Aorta (tissue), 5 donors: ENCODE data around the gene PSMC1. TPM values are rescaled to one million over a fixed set of nuclear protein-coding genes. Genes with fewer than 3 reads are reported as not detected.
"Not testable (repeated sequence)": the region's sequence is repeated elsewhere in the genome, so short reads cannot be mapped to it uniquely, and the experiment has no call there.

Experiments
- ATAC-seq: fragments of 200-7000 bp; cut with Tn5 transposase; one replicate; pipeline ENCODE4 v1.9.1; 2022; ENCODE audit warnings: moderate library complexity; ENCODE audit not compliant: low FRiP score
- DNase-seq, 2 donors: peaks; one replicate each; pipeline ENCODE4 v3.0.0-alpha.2; 2020
- H3K27ac ChIP-seq, 2 donors: one replicate each; pipeline ENCODE4 v1.5.1; 2013; ENCODE audit warnings: low read length in 2 of 2, mild to moderate bottlenecking in 2 of 2, moderate library complexity in 2 of 2, control low read depth in 1 of 2, inconsistent platforms in 1 of 2, low read depth in 1 of 2
- H3K27me3 ChIP-seq, 2 donors: one replicate each; pipeline ENCODE4 v1.6.1; 2013; ENCODE audit warnings: control low read depth in 1 of 2, low read length in 1 of 2, mild to moderate bottlenecking in 1 of 2, moderate library complexity in 1 of 2; ENCODE audit not compliant: insufficient read depth in 2 of 2, control insufficient read depth in 1 of 2
- H3K36me3 ChIP-seq, 2 donors: one replicate each; pipeline ENCODE4 v1.6.1; 2013; ENCODE audit warnings: control low read depth in 1 of 2, low read length in 1 of 2, mild to moderate bottlenecking in 1 of 2; ENCODE audit not compliant: insufficient read depth in 2 of 2, control insufficient read depth in 1 of 2
- H3K4me1 ChIP-seq, 2 donors: one replicate each; pipeline ENCODE4 v1.6.1; 2013; ENCODE audit warnings: low read length in 2 of 2, control low read depth in 1 of 2, mild to moderate bottlenecking in 1 of 2, moderate library complexity in 1 of 2; ENCODE audit not compliant: insufficient read depth in 2 of 2, control insufficient read depth in 1 of 2
- H3K4me3 ChIP-seq, 2 donors: one replicate each; pipeline ENCODE4 v1.5.1; 2013; ENCODE audit warnings: low read length in 2 of 2, control low read depth in 1 of 2, mild to moderate bottlenecking in 1 of 2
- H3K9me3 ChIP-seq: one replicate; pipeline ENCODE4 v1.6.1; 2013; ENCODE audit warnings: mild to moderate bottlenecking, low read length; ENCODE audit not compliant: control insufficient read depth
- WGBS, 2 donors: extraction: QIAGEN DNeasy Blood & Tissue Kit; methylation state at CpG; one replicate each; pipeline ENCODE4 v1.1.7; 2013; 5-methylcytosine and 5-hydroxymethylcytosine counted together
- intact Hi-C, 2 donors: fragments of 100-400 bp; cut with DNase I; formaldehyde crosslinking; loops; one replicate each; pipeline versions ENCODE4 v1.14.2 to v1.15.0; 2022
- long read RNA-seq, 2 donors: library from polyadenylated mRNA; unstranded; transcript quantifications; one replicate each; pipeline ENCODE4 v2.0.0, GENCODE V29; 2020 to 2021
- polyA plus RNA-seq, 2 donors: library from polyadenylated mRNA; stranded (reverse); fragments of 200-250 nt; gene quantifications; one replicate each; pipeline ENCODE4 v1.2.3, GENCODE V29; 2013
- total RNA-seq, 2 donors: library from RNA; stranded (reverse); fragmentation: NEBNext Ultra II Directional; extraction: Animal tissue kit (Norgen Biotek cat#: 25700); gene quantifications; one replicate each; pipeline ENCODE4 v1.2.1, GENCODE V29; 2021
- donor health status: healthy with polysubstance abuse.
- donor health status: Bipolar disorder and iron deficiency.
- donor health status: DM: no; HTN: no; CAD: no.
- donor health status: DM: no; HTN: no; CAD: no.
- donor health status: DM: yes; HTN: yes; CAD: no.

The PSMC1 gene
- total RNA-seq (10 to 100 TPM; 67.3 to 82.8 TPM), polyA plus RNA-seq (100 to 1,000 TPM; 173 to 184 TPM)
- long read RNA-seq, donor 1, full-length matches to known transcripts = 449 of 503 reads
- long read RNA-seq, donor 1, partial matches to known transcripts = 33 of 503 reads
- long read RNA-seq, donor 1, other reads (novel, unspliced or antisense) = 21 of 503 reads
- long read RNA-seq, donor 2, full-length matches to known transcripts = 20 of 29 reads
- long read RNA-seq, donor 2, partial matches to known transcripts = 2 of 29 reads
- long read RNA-seq, donor 2, other reads (novel, unspliced or antisense) = 7 of 29 reads

DNA sequence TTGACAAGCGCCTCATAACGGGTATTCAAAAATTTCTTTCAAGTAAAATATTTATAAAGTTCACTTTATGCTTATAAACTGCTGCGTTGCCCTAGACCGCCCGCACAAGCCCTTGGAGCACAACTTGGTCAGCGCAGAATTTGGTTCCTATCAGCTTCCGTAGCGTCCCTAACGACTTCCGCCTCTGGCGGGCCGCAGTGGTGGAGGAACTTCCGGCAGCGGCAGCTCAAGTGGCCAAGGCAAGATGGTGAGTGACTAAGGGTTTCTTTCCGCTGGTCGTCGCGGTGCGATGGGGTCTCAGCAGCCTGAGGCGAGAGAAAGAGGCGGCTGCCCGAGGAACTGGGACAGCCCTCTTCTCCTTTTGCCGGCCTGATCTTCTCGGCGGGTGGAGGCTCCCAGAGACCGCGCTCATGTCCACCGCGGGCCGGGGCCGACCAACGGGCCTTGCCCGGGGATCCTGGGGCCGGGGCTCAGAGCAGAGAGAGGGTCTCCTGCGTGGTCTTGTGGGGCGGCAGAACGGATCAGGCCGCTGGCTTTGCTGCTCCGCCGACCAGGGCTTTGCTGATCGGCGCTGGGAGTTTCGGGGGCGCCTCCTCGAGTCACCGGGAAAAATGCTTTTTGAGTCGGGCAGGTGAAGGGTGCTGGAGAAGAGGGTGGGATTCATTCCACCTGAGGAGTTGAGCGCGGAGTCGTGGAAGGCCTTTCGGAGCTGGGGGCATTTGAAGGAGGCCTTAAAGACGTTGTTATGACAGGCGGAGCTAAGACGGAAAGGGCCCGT, at the start of gene PSMC1:
Gene PSMC1, plus strand, starts transcription at position 200 of the 778 bp plus-strand sequence. Its CDS starts 45 bp downstream, at position 245.
- peaks cover 0 to 3% of the 10 kb centered on the region in 2 donors for H3K36me3 ChIP-seq
- intact Hi-C loops = no loop called here
- no peaks in the 10 kb centered on the region for H3K27me3 ChIP-seq
- no peaks in the 10 kb centered on the region for H3K9me3 ChIP-seq
- H3K4me1 ChIP-seq = peaks cover 1 to 9% of the 10 kb centered on the region in 2 donors
- 0% methylated on average over 54 to 55 of the region's 55 CpGs for WGBS, 2 donors
- H3K4me3 ChIP-seq = peak within 1 kb of the TSS; percentile 93
- ATAC-seq (peak; percentile 97), DNase-seq (peak; percentile 95 to 96)
- peak within 1 kb of the TSS; percentile 26 to 65 for H3K27ac ChIP-seq

DNA sequence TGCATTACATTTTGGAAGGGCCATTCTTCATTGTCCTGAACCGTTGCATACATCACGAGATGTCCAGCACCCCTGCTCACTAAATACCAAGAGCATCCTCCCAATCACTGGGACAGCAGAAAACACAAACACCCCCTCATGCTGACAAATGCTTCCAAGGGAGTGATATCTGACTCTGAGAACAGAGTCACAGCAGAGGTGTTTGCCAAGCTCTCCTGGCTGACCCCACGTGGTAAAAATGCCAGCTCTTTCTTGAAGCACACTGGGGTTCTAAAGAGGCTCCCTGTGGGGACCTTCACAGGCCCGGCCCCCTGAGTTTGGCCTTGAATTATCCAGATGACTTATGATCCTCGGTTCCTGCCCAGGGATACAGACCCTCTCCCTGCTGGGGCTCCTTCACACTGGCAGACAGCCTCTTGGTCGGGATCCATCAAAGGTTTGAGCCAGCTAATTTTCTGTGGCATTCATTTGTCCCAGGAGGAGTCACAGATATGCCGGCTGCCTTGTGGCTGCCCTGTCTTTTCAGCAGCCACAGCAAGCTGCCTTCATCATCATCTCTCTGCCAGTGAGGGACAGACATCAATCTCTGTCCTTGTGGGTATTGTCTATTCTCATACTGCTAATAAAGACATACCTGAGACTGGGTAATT, 43.1 kb upstream of the PSMC1 start:
- Histone ChIP-seq H3K4me1 (no peaks in the 10 kb centered on the region), H3K27ac (no peak overlapping the region), H3K4me3 (no peak overlapping the region), H3K9me3 (peaks cover 6% of the 10 kb centered on the region), H3K36me3 (no peaks in the 10 kb centered on the region), H3K27me3 (no peaks in the 10 kb centered on the region)
- intact Hi-C loops = no loop called here
- DNase-seq = no peak
- WGBS, 2 donors = 77 to 79% methylated on average over 7 of the region's 7 CpGs
- no peak for ATAC-seq

DNA sequence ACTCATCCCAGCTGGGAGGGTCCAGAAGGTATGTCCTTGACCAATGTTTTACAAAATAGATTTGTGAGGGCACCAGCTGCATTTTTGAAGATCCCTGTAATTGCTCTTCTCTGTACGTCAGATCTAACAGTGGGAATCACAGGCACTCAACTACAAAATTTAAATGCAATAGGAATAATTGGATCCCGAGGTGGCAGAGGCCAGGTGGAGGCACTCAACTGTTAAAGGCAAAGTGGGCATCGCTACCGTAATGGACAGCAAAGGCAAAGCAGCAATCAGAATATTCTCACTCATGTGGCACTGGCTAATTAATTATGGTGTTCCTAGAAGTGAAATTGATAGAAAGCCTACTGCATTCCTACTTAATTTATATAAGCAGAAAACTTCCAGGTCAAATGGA, 27.9 kb upstream of the PSMC1 start:
- 83 to 87% methylated on average over 4 of the region's 4 CpGs for WGBS, 2 donors
- intact Hi-C loops = no loop called here
- no peak overlapping the region for H3K4me3 ChIP-seq
- no peaks in the 10 kb centered on the region for H3K4me1 ChIP-seq
- ATAC-seq (no peak), DNase-seq (no peak)
- no peaks in the 10 kb centered on the region for H3K9me3 ChIP-seq
- H3K27ac ChIP-seq = no peak overlapping the region
- no peaks in the 10 kb centered on the region for H3K27me3 ChIP-seq
- H3K36me3 ChIP-seq = no peaks in the 10 kb centered on the region

DNA sequence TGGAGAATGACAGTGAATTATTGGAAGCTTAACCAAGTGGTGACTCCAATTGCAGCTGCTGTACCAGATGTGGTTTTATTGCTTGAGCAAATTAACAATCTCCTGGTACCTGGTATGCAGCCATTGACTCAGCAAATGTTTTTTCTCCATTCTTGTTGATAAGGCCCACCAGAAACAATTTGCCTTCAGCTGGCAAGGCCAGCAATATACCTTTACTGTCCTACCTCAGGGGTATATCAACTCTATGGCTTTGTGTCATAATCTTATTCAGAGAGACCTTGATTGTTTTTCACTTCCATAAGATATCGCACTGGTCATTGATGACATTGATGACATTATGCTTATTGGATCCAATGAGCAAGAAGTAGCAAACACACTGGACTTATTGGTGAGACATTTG, 26.4 kb upstream of the PSMC1 start:
- not testable (repeated sequence) for H3K27ac ChIP-seq, DNase-seq, H3K4me1 ChIP-seq, H3K36me3 ChIP-seq, H3K4me3 ChIP-seq, H3K9me3 ChIP-seq, H3K27me3 ChIP-seq, ATAC-seq
- intact Hi-C loops = loop anchor here in 1 of 2 donors (10.0 kb wide), 1 partner anchor 255 kb away; no protein-coding TSS in a partner anchor
- WGBS, 2 donors = 97 to 98% methylated on average over 1 of the region's 1 CpG

DNA sequence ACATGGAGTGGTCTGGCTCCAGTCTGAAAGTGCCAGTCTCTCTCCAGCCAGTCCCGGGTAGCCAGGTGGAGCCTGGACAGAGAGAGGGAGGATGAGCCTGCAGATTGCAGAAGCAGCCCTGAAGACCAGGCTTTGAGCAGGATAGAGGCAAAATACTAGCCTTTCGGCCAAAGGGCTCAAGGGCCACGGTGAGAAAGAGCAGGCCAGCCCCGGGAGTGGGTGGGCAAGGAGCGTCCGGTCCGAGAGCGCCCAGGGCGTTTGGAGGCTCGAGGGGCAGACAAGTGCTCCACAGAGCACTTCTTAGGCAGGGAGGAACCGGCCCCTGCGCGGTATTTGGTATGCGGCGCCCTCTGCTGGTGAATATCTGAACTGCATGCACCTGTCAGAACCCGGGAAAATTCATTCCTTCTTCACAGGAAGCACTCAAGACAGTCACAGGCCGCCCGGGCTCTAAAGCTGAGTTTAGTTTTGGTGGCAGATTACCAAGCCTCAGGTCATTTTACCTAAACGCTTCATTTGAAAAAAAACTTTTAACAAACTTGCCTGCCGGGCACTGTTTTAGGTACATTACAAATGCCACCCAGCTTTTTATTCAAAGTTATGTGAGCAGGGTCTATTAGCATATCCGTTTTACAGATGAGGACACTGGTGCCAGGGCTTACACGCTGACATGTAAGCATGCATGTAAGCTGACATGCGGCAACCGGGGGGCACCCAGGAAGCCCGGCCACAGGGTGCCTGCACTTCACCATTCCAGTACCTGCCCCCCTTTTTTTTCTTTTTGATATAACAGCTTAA, 21.0 kb upstream of the PSMC1 start:
- peak; percentile 63 to 85 for DNase-seq
- intact Hi-C loops = loop anchor here in 1 of 2 donors (10.0 kb wide), 1 partner anchor 261 kb away; no protein-coding TSS in a partner anchor
- H3K4me1 ChIP-seq = no peaks in the 10 kb centered on the region
- no peaks in the 10 kb centered on the region for H3K36me3 ChIP-seq
- WGBS, 2 donors = 19% methylated on average over 25 of the region's 25 CpGs
- peaks cover 19% of the 10 kb centered on the region for H3K9me3 ChIP-seq
- no peak overlapping the region for H3K27ac ChIP-seq
- H3K4me3 ChIP-seq = no peak overlapping the region
- ATAC-seq = peak; percentile 68
- no peaks in the 10 kb centered on the region for H3K27me3 ChIP-seq

DNA sequence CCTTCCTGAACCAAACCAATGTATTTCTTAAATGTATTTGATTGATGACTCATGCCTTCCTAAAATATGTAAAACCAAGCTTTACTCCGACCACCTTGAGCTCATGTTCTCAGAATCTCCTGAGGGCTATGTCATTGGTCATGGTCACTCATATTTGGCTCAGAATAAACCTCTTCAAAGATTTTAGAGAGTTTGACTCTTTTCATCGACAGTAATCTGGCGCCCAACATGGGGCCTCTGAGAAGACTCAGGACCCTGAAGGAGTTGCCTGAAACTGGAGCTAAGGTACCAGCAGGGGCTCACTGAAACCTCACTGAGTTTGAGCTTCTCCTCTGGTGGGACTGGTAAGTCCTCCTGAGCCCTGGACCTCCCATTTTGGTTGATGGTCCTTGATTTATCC, 17.2 kb upstream of the PSMC1 start:
- Histone ChIP-seq H3K27me3 (no peaks in the 10 kb centered on the region), H3K4me1 (no peaks in the 10 kb centered on the region), H3K4me3 (no peak overlapping the region), H3K36me3 (no peaks in the 10 kb centered on the region), H3K27ac (no peak overlapping the region), H3K9me3 (peaks cover 19% of the 10 kb centered on the region)
- no peak for ATAC-seq
- no peak for DNase-seq
- WGBS, 2 donors = 73 to 79% methylated on average over 3 of the region's 3 CpGs
- intact Hi-C loops = loop anchor here in 1 of 2 donors (10.0 kb wide), 1 partner anchor 264 kb away; no protein-coding TSS in a partner anchor

DNA sequence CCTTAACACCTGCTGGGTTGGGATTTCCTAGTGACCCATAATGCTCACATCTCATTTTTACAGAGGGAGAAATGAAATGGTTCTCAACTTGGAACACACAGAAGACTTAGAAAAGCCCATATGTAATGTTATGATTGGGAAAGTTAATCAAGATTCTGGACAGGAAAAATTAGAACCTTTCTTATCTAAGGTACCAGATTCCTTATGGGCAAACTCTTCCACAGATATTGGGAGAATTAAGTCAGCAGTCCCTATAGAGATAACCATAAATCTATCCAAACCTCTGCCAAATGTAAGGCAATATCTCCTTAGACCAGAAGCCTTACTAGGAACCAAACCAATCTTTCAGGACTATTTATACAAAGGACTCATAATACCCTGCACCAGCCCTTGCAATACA, 13.9 kb upstream of the PSMC1 start:
- Histone ChIP-seq H3K9me3 (peaks cover 13% of the 10 kb centered on the region), H3K27ac (no peak overlapping the region), H3K4me3 (no peak overlapping the region), H3K4me1 (no peaks in the 10 kb centered on the region), H3K36me3 (no peaks in the 10 kb centered on the region), H3K27me3 (no peaks in the 10 kb centered on the region)
- DNase-seq = no peak
- intact Hi-C loops = no loop called here
- no peak for ATAC-seq

DNA sequence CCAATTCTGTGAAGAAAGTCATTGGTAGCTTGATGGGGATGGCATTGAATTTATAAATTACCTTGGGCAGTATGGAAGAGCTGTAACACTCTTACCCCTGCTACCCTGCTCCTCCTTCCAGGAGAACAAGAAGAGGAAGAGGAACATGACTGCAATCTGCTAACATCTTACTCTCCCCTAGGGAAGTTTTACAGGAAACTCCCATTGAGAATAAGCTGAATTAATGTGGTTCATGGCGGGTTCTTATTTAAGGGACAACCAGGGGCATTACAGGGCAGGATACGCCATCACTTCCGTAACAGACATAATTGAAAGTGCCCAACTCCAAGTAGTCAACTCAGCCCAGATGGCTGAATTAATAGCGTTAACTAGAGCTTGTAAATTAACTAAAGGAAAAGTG, 9.4 kb upstream of the PSMC1 start:
- ATAC-seq (no peak), DNase-seq (no peak)
- WGBS, 2 donors = 84 to 87% methylated on average over 4 of the region's 4 CpGs
- H3K4me3 ChIP-seq = no peak overlapping the region
- no peaks in the 10 kb centered on the region for H3K4me1 ChIP-seq
- no peak overlapping the region for H3K27ac ChIP-seq
- intact Hi-C loops = no loop called here
- H3K36me3 ChIP-seq = no peaks in the 10 kb centered on the region
- no peaks in the 10 kb centered on the region for H3K27me3 ChIP-seq
- no peaks in the 10 kb centered on the region for H3K9me3 ChIP-seq
